SK-N-SH treated with all-trans-retinoic acid at 6 μM for 48 hours (cell line): ENCODE measurements around the gene WDR3.

Source experiments
- ARNTL ChIP-seq: fragments of 450-650 bp; formaldehyde crosslinking; IDR thresholded peaks from 2 replicates; pipeline ENCODE4 v1.5.0; 2020; ENCODE audit warnings: low read depth, mild to moderate bottlenecking, moderate library complexity, borderline replicate concordance
- CSDC2 ChIP-seq: fragments of 250-450 bp; sonication (Bioruptor Pico); IDR thresholded peaks from 2 replicates; pipeline ENCODE4 v1.5.0; 2020; ENCODE audit warnings: mild to moderate bottlenecking, moderate library complexity
- TCF4 ChIP-seq: fragments of 250-450 bp; sonication (Bioruptor Pico); IDR thresholded peaks from 2 replicates; pipeline ENCODE4 v1.8.0; 2021; ENCODE audit warnings: mild to moderate bottlenecking, moderate library complexity, borderline replicate concordance
- TOX ChIP-seq: fragments of 250-450 bp; sonication (Bioruptor Pico); IDR thresholded peaks from 2 replicates; pipeline ENCODE4 v1.8.0; 2021; ENCODE audit warnings: mild to moderate bottlenecking, moderate library complexity, borderline replicate concordance
- ZC3H10 ChIP-seq: fragments of 250-450 bp; sonication (Bioruptor Pico); IDR thresholded peaks from 2 replicates; pipeline ENCODE4 v1.5.1; 2021; ENCODE audit warnings: mild to moderate bottlenecking, moderate library complexity
- ZFP3 ChIP-seq: fragments of 250-450 bp; sonication (Bioruptor Pico); IDR thresholded peaks from 2 replicates; pipeline ENCODE4 v1.5.0; 2020; ENCODE audit warnings: mild to moderate bottlenecking, moderate library complexity
- ZFP30 ChIP-seq: fragments of 450-650 bp; formaldehyde crosslinking; IDR thresholded peaks from 2 replicates; pipeline ENCODE4 v1.5.0; 2022; ENCODE audit warnings: mild to moderate bottlenecking, moderate library complexity
- ZNF565 ChIP-seq: fragments of 450-650 bp; formaldehyde crosslinking; conservative IDR thresholded peaks from 2 replicates; pipeline ENCODE4 v1.5.0; 2020; ENCODE audit warnings: low read depth, mild to moderate bottlenecking, moderate library complexity
- TF ChIP-seq, protein P1 (sequence below): fragments of 250-450 bp; sonication (Bioruptor Pico); IDR thresholded peaks from 2 replicates; pipeline ENCODE4 v1.8.0; 2020; ENCODE audit warnings: mild to moderate bottlenecking, moderate library complexity, borderline replicate concordance
- TF ChIP-seq, protein P2 (sequence below): fragments of 250-450 bp; sonication (Bioruptor Pico); IDR thresholded peaks from 2 replicates; pipeline ENCODE4 v1.5.1; 2020; ENCODE audit warnings: low read depth, mild to moderate bottlenecking, moderate library complexity
- TF ChIP-seq, protein P3 (sequence below): fragments of 250-450 bp; sonication (Bioruptor Pico); IDR thresholded peaks from 2 replicates; pipeline ENCODE4 v1.8.0; 2021; ENCODE audit warnings: low read depth, mild to moderate bottlenecking, moderate library complexity, borderline replicate concordance
- TF ChIP-seq, protein P4 (sequence below): fragments of 250-450 bp; sonication (Bioruptor Pico); IDR thresholded peaks from 2 replicates; pipeline ENCODE4 v1.5.1; 2021; ENCODE audit warnings: mild to moderate bottlenecking, moderate library complexity

DNA sequence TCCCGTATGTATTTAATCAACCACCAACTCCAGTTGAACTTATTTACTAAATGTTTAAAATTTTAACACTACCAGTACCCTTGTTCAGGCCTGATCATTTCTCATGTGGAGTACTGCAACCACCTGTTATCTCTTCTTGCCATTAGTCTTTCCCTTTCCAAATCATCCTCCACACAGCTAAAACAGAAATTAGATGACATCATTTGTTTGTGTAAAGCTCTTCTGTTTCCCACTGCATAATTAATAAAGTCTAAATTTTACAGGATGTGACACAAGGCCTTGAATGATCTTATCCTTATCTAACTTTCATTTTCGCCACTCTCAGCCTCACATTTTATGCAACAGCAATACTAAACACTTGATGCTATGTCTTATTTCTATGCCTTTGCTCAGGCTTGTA lies 24.5 kb upstream of the WDR3 start:
- TF ChIP-seq, protein P1, sequence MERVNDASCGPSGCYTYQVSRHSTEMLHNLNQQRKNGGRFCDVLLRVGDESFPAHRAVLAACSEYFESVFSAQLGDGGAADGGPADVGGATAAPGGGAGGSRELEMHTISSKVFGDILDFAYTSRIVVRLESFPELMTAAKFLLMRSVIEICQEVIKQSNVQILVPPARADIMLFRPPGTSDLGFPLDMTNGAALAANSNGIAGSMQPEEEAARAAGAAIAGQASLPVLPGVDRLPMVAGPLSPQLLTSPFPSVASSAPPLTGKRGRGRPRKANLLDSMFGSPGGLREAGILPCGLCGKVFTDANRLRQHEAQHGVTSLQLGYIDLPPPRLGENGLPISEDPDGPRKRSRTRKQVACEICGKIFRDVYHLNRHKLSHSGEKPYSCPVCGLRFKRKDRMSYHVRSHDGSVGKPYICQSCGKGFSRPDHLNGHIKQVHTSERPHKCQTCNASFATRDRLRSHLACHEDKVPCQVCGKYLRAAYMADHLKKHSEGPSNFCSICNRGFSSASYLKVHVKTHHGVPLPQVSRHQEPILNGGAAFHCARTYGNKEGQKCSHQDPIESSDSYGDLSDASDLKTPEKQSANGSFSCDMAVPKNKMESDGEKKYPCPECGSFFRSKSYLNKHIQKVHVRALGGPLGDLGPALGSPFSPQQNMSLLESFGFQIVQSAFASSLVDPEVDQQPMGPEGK: no peak
- TF ChIP-seq, protein P2, sequence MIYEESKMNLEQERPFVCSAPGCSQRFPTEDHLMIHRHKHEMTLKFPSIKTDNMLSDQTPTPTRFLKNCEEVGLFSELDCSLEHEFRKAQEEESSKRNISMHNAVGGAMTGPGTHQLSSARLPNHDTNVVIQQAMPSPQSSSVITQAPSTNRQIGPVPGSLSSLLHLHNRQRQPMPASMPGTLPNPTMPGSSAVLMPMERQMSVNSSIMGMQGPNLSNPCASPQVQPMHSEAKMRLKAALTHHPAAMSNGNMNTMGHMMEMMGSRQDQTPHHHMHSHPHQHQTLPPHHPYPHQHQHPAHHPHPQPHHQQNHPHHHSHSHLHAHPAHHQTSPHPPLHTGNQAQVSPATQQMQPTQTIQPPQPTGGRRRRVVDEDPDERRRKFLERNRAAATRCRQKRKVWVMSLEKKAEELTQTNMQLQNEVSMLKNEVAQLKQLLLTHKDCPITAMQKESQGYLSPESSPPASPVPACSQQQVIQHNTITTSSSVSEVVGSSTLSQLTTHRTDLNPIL (CRISPR knock-in tag): no peak
- TF ChIP-seq ZC3H10 (CRISPR knock-in tag) (no peak), CSDC2 (CRISPR knock-in tag) (no peak), ZFP3 (CRISPR knock-in tag) (no peak), ZFP30 (CRISPR knock-in tag) (no peak), TOX (CRISPR knock-in tag) (no peak), TCF4 (CRISPR knock-in tag) (no peak), ZNF565 (CRISPR knock-in tag) (no peak), ARNTL (CRISPR knock-in tag) (no peak)
- TF ChIP-seq, protein P3, sequence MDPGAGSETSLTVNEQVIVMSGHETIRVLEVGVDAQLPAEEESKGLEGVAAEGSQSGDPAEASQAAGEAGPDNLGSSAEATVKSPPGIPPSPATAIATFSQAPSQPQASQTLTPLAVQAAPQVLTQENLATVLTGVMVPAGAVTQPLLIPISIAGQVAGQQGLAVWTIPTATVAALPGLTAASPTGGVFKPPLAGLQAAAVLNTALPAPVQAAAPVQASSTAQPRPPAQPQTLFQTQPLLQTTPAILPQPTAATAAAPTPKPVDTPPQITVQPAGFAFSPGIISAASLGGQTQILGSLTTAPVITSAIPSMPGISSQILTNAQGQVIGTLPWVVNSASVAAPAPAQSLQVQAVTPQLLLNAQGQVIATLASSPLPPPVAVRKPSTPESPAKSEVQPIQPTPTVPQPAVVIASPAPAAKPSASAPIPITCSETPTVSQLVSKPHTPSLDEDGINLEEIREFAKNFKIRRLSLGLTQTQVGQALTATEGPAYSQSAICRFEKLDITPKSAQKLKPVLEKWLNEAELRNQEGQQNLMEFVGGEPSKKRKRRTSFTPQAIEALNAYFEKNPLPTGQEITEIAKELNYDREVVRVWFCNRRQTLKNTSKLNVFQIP: no peak
- TF ChIP-seq, protein P4, sequence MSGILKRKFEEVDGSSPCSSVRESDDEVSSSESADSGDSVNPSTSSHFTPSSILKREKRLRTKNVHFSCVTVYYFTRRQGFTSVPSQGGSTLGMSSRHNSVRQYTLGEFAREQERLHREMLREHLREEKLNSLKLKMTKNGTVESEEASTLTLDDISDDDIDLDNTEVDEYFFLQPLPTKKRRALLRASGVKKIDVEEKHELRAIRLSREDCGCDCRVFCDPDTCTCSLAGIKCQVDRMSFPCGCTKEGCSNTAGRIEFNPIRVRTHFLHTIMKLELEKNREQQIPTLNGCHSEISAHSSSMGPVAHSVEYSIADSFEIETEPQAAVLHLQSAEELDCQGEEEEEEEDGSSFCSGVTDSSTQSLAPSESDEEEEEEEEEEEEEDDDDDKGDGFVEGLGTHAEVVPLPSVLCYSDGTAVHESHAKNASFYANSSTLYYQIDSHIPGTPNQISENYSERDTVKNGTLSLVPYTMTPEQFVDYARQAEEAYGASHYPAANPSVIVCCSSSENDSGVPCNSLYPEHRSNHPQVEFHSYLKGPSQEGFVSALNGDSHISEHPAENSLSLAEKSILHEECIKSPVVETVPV (CRISPR knock-in tag): no peak
